ENCODE data around the gene XPNPEP2.

GRCh38 chrX:129760981-129761380 is 22.2 kb downstream of the XPNPEP2 start:
- TF ChIP-seq CTCF (conservative IDR thresholded peaks at IDR 0.05) = no peak
- no peak for TF ChIP-seq EZH2 (IDR thresholded peaks at IDR 0.05; ENCODE audit: low read depth)
